HepG2 (cell line): ENCODE measurements around the gene MPC1. TPM values are rescaled to one million over a fixed set of nuclear protein-coding genes. Genes with fewer than 3 reads are reported as not detected.

ENCODE experiments used
- ATF7 ChIP-seq, 2 experiments: fragments of 450-650 bp in 1 of 2; sonication (generic) in 1 of 2; formaldehyde crosslinking in 1 of 2; IDR thresholded peaks; 2 replicates each; pipeline versions ENCODE4 v1.4.0 to v1.6.1; 2016 to 2020; ENCODE audit warnings: antibody characterized with exemption in 1 of 2, mild to moderate bottlenecking in 1 of 2, missing genetic modification reagents in 1 of 2
- CEBPB ChIP-seq: IDR thresholded peaks from 2 replicates; pipeline ENCODE4 v1.6.1; 2011; ENCODE audit warnings: low read depth, low read length, improper control_type of control experiment, borderline replicate concordance
- GATAD2A ChIP-seq: IDR thresholded peaks from 2 replicates; pipeline ENCODE4 v1.6.1; 2016
- KAT2B ChIP-seq: fragments of 150-350 bp; IDR thresholded peaks from 2 replicates; pipeline ENCODE4 v1.6.1; 2014; ENCODE audit warnings: low read depth, low read length, borderline replicate concordance
- NCOA2 ChIP-seq: sonication (generic); formaldehyde crosslinking; IDR thresholded peaks from 2 replicates; pipeline ENCODE4 v1.8.0; 2022; ENCODE audit warnings: inconsistent platforms
- NCOR1 ChIP-seq: fragments of 200-600 bp; sonication (generic); IDR thresholded peaks from 2 replicates; pipeline ENCODE4 v1.7.0; 2017; ENCODE audit warnings: antibody characterized with exemption, low read length, borderline replicate concordance
- NONO ChIP-seq, 2 experiments: fragments of 450-650 bp in 1 of 2; sonication (generic) in 1 of 2; formaldehyde crosslinking in 1 of 2; IDR thresholded peaks in 1 of 2; conservative IDR thresholded peaks in 1 of 2; 2 replicates each; pipeline versions ENCODE4 v1.6.1 to v1.8.0; 2017 to 2022; ENCODE audit warnings: mild to moderate bottlenecking in 1 of 2, missing genetic modification reagents in 1 of 2, moderate library complexity in 1 of 2
- NR2F6 ChIP-seq, 2 experiments: IDR thresholded peaks; 2 replicates each; pipeline ENCODE4 v1.6.1; 2016; ENCODE audit warnings: antibody characterized with exemption in 1 of 2, mild to moderate bottlenecking in 1 of 2
- RARA ChIP-seq: IDR thresholded peaks from 2 replicates; pipeline ENCODE4 v1.6.1; 2016; ENCODE audit warnings: missing genetic modification reagents, missing compliant biosample characterization
- RCOR2 ChIP-seq: IDR thresholded peaks from 2 replicates; pipeline ENCODE4 v1.6.1; 2016; ENCODE audit warnings: missing biosample characterization, missing genetic modification reagents
- REST ChIP-seq, 2 experiments: IDR thresholded peaks; 2 replicates each; pipeline ENCODE4 v1.6.1; 2011 to 2012; ENCODE audit warnings: low read length in 2 of 2, borderline replicate concordance in 1 of 2, low read depth in 1 of 2, mild to moderate bottlenecking in 1 of 2, moderate library complexity in 1 of 2
- RFXANK ChIP-seq: IDR thresholded peaks from 2 replicates; pipeline ENCODE4 v1.6.1; 2016
- SATB2 ChIP-seq: sonication (generic); formaldehyde crosslinking; IDR thresholded peaks from 2 replicates; pipeline ENCODE4 v1.5.0; 2020; ENCODE audit warnings: missing genetic modification reagents
- ZNF713 ChIP-seq: sonication (generic); formaldehyde crosslinking; IDR thresholded peaks from 2 replicates; pipeline ENCODE4 v1.4.0; 2020; ENCODE audit warnings: mild to moderate bottlenecking, missing genetic modification reagents
- polyA plus RNA-seq, 8 experiments: library from polyadenylated mRNA; depleted of rRNA in 3 of 8; stranded (reverse) in 7 of 8; unstranded in 1 of 8; fragments of >200 nt; fragmentation: Illumina TruSeq in 4 of 8; extraction: Trizol in 4 of 8; gene quantifications; 2 replicates each; pipeline versions ENCODE4 v1.2.1 to v1.2.3, GENCODE V29; 2011 to 2016; ENCODE audit warnings: low read depth in 4 of 8, missing spikeins in 1 of 8, mixed read lengths in 1 of 8; ENCODE audit not compliant: insufficient read depth in 1 of 8
- total RNA-seq, 5 experiments: library from RNA; depleted of rRNA; stranded (reverse); fragments of >200 nt; fragmentation: Illumina TruSeq; extraction: Trizol; gene quantifications; 2 replicates each; pipeline ENCODE4 v1.2.3, GENCODE V29; 2016; ENCODE audit warnings: low read depth in 1 of 5
- TF ChIP-seq, protein P1 (sequence below): IDR thresholded peaks from 2 replicates; pipeline ENCODE4 v1.6.1; 2016; ENCODE audit warnings: mild to moderate bottlenecking
- TF ChIP-seq, protein P2 (sequence below): sonication (generic); formaldehyde crosslinking; IDR thresholded peaks from 2 replicates; pipeline ENCODE4 v1.4.0; 2020; ENCODE audit warnings: missing genetic modification reagents, borderline replicate concordance
- TF ChIP-seq, protein P3 (sequence below): sonication (generic); formaldehyde crosslinking; IDR thresholded peaks from 2 replicates; pipeline ENCODE4 v1.5.0; 2020; ENCODE audit warnings: missing genetic modification reagents

Gene MPC1
- total and polyA plus RNA-seq, 2 of the 13 experiments (the other 11 are each of a cell fraction or from before 2014, with no cell fraction given), result 189 to 214 TPM

DNA sequence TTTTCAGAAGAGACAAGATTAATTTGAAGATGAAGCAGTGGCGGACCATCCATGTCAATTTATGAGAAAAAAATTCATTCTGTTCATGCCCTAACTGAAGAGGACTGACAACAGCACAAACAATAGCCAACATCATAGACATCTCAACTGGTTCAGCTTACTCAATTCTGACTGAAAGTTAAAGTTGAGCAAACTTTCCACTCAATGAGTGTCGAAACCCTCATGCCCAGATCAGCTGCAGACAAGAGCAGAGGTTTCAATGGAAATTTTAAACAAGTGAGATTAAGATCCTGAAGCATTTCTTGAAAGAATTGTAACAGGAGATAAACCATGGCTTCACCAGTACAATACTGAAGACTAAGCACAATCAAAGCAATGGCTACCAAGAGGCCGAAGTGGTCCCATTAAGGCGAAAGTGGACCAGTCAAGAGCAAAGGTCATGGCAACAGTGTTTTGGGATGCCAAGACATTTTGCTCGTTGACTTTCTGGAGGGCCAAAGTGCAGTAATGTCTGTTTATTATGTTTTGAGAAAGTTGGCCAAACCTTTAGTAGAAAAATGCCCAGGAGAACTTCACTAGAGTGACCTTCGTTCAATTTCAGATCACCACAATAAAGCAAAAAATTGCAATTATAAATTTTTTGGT is 34.3 kb downstream of the MPC1 start (continued):
- TF ChIP-seq, protein P1, sequence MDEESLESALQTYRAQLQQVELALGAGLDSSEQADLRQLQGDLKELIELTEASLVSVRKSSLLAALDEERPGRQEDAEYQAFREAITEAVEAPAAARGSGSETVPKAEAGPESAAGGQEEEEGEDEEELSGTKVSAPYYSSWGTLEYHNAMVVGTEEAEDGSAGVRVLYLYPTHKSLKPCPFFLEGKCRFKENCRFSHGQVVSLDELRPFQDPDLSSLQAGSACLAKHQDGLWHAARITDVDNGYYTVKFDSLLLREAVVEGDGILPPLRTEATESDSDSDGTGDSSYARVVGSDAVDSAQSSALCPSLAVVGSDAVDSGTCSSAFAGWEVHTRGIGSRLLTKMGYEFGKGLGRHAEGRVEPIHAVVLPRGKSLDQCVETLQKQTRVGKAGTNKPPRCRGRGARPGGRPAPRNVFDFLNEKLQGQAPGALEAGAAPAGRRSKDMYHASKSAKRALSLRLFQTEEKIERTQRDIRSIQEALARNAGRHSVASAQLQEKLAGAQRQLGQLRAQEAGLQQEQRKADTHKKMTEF, result peak; percentile 37; the same call in 1 of the 2 replicates
- TF ChIP-seq CEBPB, result peak; percentile 90
- TF ChIP-seq RFXANK (CRISPR knock-in tag), result no peak
- TF ChIP-seq, protein P2, sequence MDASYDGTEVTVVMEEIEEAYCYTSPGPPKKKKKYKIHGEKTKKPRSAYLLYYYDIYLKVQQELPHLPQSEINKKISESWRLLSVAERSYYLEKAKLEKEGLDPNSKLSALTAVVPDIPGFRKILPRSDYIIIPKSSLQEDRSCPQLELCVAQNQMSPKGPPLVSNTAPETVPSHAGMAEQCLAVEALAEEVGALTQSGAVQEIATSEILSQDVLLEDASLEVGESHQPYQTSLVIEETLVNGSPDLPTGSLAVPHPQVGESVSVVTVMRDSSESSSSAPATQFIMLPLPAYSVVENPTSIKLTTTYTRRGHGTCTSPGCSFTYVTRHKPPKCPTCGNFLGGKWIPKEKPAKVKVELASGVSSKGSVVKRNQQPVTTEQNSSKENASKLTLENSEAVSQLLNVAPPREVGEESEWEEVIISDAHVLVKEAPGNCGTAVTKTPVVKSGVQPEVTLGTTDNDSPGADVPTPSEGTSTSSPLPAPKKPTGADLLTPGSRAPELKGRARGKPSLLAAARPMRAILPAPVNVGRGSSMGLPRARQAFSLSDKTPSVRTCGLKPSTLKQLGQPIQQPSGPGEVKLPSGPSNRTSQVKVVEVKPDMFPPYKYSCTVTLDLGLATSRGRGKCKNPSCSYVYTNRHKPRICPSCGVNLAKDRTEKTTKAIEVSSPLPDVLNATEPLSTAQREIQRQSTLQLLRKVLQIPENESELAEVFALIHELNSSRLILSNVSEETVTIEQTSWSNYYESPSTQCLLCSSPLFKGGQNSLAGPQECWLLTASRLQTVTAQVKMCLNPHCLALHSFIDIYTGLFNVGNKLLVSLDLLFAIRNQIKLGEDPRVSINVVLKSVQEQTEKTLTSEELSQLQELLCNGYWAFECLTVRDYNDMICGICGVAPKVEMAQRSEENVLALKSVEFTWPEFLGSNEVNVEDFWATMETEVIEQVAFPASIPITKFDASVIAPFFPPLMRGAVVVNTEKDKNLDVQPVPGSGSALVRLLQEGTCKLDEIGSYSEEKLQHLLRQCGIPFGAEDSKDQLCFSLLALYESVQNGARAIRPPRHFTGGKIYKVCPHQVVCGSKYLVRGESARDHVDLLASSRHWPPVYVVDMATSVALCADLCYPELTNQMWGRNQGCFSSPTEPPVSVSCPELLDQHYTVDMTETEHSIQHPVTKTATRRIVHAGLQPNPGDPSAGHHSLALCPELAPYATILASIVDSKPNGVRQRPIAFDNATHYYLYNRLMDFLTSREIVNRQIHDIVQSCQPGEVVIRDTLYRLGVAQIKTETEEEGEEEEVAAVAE (CRISPR knock-in tag), result no peak
- no peak for TF ChIP-seq NR2F6 (IDR thresholded peaks at IDR 0.05)
- peak; percentile 33; the same call in 1 of the 2 replicates for TF ChIP-seq NR2F6 (CRISPR knock-in tag; IDR thresholded peaks at IDR 0.05)
- TF ChIP-seq RARA, result 0 out of 2 replicates have a peak, but pooled peaks have one; percentile 8
- no peak for TF ChIP-seq SATB2
- TF ChIP-seq KAT2B, result no peak
- TF ChIP-seq RCOR2 (CRISPR knock-in tag), result peak; percentile 68
- TF ChIP-seq NCOA2 (CRISPR knock-in tag), result peak; percentile 48; the same call in 1 of the 2 replicates
- TF ChIP-seq, protein P3, sequence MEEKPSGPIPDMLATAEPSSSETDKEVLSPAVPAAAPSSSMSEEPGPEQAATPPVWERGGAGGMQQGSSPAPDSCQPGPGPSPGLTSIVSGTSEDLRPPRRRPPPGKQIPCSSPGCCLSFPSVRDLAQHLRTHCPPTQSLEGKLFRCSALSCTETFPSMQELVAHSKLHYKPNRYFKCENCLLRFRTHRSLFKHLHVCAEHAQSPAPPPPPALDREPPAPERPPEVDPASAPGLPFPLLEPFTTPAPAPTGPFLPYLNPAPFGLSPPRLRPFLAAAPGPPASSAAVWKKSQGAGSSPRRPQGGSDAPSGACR (CRISPR knock-in tag), result no peak
- TF ChIP-seq GATAD2A (CRISPR knock-in tag), result peak; percentile 85
- no peak for TF ChIP-seq ATF7 (IDR thresholded peaks at IDR 0.05)
- no peak for TF ChIP-seq ATF7 (CRISPR knock-in tag; IDR thresholded peaks at IDR 0.05)
- TF ChIP-seq NONO (IDR thresholded peaks at IDR 0.05), result no peak
- TF ChIP-seq NONO (CRISPR knock-in tag; conservative IDR thresholded peaks at IDR 0.05), result no peak
- no peak for TF ChIP-seq ZNF713 (CRISPR knock-in tag)
- peak; percentile 41; the same call in 1 of the 2 replicates for TF ChIP-seq NCOR1
- no peak for TF ChIP-seq REST (IDR thresholded peaks at IDR 0.05; ENCODE audit: borderline replicate concordance in 1 of 2, low read depth in 1 of 2, low read length in 2 of 2)
